SK-MEL-5 (cell line): ENCODE measurements around the gene MAGEA11. TPM values are rescaled to one million over a fixed set of nuclear protein-coding genes. Genes with fewer than 3 reads are reported as not detected.
"Not testable (repeated sequence)": the region's sequence is repeated elsewhere in the genome, so short reads cannot be mapped to it uniquely, and the experiment has no call there.

Experiments used
- DNase-seq: peaks from one replicate; pipeline ENCODE4 v3.0.0-alpha.2; 2016; ENCODE audit warnings: low read depth, low spot score
- in situ Hi-C: cut with HindIII; loops from 2 replicates; pipeline ENCODE4 v1.10.0; 2016; ENCODE audit warnings: low sequenced_read_pairs, high pct_unique_total_duplicates, low pct_unique_long_range_greater_than_20kb
- polyA plus RNA-seq, 2 experiments: library from polyadenylated mRNA; depleted of rRNA; stranded (reverse); fragments of >200 nt; gene quantifications; 2 replicates each; pipeline ENCODE4 v1.2.3, GENCODE V29; 2015
- total RNA-seq: library from RNA; depleted of rRNA; stranded (reverse); fragments of >200 nt; shearing (Covaris generic); gene quantifications from 2 replicates; pipeline ENCODE4 v1.2.3, GENCODE V29; 2014; rRNA removed

MAGEA11 gene, protein sequence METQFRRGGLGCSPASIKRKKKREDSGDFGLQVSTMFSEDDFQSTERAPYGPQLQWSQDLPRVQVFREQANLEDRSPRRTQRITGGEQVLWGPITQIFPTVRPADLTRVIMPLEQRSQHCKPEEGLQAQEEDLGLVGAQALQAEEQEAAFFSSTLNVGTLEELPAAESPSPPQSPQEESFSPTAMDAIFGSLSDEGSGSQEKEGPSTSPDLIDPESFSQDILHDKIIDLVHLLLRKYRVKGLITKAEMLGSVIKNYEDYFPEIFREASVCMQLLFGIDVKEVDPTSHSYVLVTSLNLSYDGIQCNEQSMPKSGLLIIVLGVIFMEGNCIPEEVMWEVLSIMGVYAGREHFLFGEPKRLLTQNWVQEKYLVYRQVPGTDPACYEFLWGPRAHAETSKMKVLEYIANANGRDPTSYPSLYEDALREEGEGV
- total RNA-seq: 0.24 and 0.43 TPM in 2 replicates
- polyA plus RNA-seq (2015; cell fraction: cytosol; rRNA removed): 0.34 and 0.39 TPM in 2 replicates
- polyA plus RNA-seq (2015; cell fraction: nucleus; rRNA removed): 0.05 and 0.34 TPM in 2 replicates

DNA sequence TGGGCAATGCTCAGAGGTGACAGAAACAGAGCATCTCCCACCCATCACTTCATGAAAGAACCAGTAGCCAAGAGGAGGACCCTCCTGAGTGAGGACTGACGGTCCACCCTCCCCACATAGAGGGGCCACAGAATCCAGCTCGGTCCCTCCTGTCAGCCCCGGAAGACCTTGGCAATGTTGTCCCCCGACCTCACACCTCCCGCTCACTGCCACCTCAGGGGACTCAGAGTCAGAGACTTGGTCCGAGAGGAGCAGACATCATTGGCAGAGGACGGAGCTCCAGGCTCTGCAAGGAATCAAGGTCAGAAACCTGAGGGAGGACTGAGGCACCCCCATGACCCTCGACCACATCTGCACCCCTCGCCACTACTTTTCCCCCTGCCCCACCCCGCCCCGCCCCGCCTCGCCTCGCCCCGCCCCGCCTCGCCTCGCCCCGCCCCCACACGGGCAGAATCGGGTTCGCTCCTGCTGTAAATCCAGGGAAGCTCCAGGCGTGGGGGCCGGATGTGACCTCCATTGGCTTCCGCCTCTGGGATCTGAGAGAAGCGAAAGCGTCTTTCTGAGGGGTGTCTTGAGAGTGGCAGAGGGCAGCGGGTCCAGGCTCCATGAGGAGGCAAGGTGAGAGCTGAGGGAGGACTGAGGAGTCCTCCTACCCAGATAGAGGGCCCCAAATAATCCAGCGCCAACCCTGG lies at the start of gene MAGEA11:
Gene MAGEA11, plus strand, starts transcription at position 516 of the 692 bp plus-strand sequence. CDS start 1,100 bp downstream, outside the sequence.
- in situ Hi-C loops: no loop called here
- DNase-seq: no peak

DNA sequence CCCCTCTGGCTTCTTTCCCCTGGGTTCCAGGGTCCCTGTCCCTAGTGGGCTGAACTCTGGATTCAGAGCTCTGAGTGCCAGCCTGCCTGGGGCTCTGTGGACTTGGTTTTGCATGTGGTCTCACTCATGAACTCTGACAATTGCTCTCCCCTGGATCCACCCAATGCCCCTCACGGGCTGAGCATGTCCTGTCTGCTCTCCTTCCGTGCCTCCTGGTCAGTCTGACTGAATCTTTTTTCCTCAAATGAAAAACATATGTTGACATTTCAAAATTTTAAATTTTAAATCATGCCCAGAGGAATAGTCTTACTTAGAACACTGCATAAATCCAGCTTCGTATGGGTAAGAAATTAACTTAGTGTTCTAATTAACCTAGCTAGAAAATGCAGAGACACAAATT lies 36.8 kb upstream of the MAGEA11 start:
- DNase-seq, in situ Hi-C loops: not testable (repeated sequence)

DNA sequence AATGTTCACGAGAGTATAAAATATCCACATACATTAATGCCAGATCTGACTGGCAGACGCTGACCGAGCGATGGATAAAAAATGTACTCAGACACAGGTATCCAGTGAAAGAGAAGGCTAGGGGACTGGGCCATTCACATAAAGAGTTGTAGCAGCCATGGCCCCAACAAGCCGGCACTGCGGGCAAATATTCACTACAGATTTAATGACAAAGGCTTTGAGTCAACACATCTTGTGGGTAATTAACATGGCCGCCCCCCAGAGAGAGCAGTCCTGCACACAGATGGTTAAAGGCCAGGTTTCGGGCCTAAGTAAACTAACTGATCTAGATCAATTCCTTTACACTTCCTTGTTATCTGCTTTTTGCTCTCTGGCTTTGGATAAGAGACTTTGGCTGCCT lies 36.3 kb upstream of the MAGEA11 start:
- DNase-seq, in situ Hi-C loops: not testable (repeated sequence)

DNA sequence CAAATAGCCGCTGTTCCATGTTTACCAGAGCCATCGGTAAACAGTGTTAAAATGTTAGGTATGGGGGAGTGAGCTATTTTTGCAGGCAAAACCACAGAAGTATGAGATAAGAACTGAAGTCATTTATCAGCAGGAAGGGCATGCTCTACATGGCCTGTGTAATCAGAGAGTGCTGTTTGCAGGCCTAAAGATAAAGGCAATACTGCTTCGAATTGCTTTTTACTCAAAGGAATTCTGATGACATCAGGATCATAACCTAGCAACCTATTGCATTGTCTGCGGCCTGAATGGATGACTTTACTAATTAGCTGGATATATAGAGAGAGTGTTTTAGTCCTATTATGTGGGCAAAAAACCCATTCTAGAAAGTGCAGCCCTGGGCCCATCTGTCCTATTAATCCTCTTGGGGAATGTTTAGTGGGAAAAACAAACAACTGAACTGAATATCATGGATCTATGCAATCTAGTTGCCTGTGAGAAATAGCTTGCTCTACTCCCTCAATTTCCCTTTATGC lies 32.6 kb upstream of the MAGEA11 start:
- in situ Hi-C loops, DNase-seq: not testable (repeated sequence)

- no peak for DNase-seq
- in situ Hi-C loops: no loop called here
Measured at GRCh38 chrX:149681182-149681581, 30.7 kb upstream of the MAGEA11 start.

GRCh38 chrX:149682031-149682430 lies 29.8 kb upstream of the MAGEA11 start:
- in situ Hi-C loops: no loop called here
- no peak for DNase-seq

DNA sequence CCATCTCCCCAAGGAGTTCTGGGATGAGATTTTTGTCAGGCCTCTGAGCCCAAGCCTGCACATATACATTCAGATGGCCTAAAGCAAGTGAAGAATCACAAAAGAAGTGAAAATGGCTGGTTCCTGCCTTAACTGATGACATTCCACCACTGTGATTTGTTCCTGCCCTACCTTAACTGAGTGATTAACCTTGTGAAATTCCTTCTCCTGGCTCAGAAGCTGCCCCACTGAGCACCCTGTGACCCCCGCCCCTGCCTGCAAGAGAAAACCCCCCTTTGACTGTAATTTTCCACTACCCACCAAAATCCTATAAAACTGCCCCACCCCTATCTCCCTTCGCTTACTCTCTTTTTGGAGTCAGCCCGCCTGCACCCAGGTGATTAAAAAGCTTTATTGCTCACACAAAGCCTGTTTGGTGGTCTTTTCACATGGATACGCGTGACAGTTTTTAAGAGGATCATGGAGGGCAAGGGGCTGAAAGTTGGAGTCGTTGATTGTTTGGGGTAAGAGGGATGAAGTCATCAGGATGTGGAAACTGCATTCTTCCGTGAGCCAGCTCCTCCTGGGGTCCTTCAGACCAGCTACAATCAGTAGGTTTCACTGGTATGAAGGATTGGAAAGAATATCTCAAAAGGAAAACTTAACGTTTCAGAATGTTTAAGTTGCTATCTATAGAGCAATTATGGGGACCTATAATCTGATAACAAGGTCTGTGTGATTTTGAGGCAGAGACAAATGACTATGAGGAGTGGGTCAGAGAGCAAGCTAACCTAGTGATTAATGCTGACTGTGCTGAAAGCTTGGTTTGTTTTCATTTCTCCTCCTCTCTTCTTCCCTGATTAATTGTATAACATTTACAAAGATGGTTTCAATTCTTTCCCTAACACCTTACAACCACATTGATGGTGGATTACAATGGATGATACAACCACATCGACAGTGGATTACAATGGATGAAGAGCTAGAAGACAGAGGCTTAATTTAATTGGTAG lies 28.6 kb upstream of the MAGEA11 start:
- no peak for DNase-seq
- in situ Hi-C loops: no loop called here

- in situ Hi-C loops: no loop called here
- no peak for DNase-seq
Measured at GRCh38 chrX:149683966-149684730, 27.7 kb upstream of the MAGEA11 start.

- in situ Hi-C loops: no loop called here
- DNase-seq: no peak
Measured at GRCh38 chrX:149687991-149688390, 23.9 kb upstream of the MAGEA11 start.

GRCh38 chrX:149688552-149688951 lies 23.3 kb upstream of the MAGEA11 start:
- no peak for DNase-seq
- in situ Hi-C loops: no loop called here

DNA sequence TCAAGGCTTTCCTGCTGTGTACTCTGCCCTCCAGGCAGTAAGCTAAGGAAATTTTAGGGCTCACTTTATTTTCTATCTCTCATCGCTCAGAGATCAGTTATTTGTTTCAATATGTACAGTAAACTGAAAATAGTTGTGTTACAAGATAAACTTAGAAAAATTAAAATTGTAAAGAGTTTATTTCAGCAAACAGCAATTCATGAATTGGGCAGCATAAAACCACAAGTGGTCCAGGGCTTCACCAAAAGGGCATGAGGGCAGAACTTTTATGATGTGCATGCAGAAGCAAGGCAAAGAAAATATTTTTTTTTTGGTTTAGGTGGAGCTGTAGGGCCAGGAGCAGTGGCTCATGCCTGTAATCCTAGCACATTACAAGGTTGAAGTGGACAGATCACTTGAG lies 20.1 kb upstream of the MAGEA11 start:
- in situ Hi-C loops: no loop called here

GRCh38 chrX:149692686-149693272 lies 19.1 kb upstream of the MAGEA11 start:
- DNase-seq, in situ Hi-C loops: not testable (repeated sequence)

More for the DNA sequence above, 20.1 kb upstream of the MAGEA11 start:
- no peak for DNase-seq

DNA sequence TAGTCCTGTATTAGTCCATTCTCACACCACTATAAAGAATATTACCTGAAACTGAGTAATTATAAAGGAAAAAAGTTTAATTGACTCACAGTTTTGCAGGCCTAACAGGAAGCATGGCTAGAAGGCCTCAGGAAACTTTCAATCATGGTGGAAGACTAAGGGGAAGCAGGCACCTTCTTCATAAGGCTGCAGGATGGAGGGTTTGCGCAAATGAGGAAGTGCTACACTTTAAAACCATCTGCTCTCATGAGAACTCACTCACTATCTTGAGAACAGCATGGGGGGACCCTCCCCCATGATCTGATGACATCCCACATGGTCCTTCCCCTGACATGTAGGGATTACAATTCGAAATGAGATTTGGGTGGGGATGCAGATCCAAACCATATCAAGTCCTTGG lies 12.1 kb upstream of the MAGEA11 start:
- in situ Hi-C loops: no loop called here
- DNase-seq: no peak

DNA sequence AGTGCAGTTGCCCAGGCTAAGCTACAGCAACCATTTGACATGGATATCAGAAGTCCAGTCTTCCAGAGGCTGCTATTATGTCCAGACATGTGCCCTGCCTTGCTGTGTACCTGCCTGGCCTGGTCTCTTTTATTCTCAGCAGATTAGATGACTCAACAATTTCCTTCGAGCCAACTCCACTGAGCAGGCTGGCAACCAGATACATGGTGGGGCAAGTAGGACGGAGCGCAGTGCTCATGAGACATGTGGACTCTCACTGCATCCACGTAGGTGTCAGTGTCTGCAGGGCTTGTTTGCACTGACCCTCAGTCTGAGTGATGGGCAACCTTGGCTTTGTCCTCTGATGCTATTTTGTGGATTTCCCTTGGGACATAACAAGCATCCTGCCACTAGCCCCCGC lies 7.2 kb upstream of the MAGEA11 start:
- DNase-seq: no peak
- in situ Hi-C loops: no loop called here

DNA sequence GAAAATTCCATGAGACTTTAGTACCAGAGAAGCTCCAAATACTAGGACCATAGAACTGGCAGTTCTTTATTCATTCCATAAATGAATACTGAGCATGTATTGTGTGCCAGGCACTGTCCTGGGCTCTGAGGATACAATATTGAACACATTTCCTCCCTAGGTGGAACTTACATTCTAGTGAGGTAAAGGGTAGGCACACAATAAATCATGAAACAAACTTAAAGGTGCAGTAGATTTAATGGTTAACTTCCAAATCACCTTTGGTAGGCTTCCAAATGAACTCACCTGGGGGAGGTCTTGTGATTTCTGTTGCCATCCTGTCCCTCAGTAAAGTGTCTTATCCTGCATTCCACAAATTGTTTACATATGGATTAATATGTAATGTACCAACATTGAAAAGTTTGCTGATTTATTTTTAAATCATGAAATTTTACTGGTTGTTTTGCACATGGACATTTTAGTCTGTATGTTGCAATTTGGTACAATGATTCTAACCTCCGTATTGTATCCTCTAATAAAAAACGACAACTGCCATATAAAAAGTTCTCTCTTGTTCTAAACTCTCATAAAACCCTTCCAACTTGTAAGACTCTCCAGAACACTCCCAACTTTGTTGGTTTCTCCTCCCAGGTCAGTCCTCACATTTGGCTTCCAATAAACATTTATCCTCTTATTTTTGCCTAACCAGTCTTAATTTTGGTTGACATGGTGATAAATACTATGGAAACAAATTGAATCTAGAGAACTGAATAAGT lies 4.5 kb upstream of the MAGEA11 start:
- in situ Hi-C loops: no loop called here

GRCh38 chrX:149712831-149713230 lies 971 bp downstream of the MAGEA11 start:
- in situ Hi-C loops: no loop called here
- no peak for DNase-seq

More for the DNA sequence above, 4.5 kb upstream of the MAGEA11 start:
- DNase-seq: no peak
